OCI-LY1 (cell line): ENCODE data around the gene DPH7.
"Not testable (repeated sequence)": the region's sequence is repeated elsewhere in the genome, so short reads cannot be mapped to it uniquely, and the experiment has no call there.

ENCODE experiments used
- EZH2 ChIP-seq: fragments of 200-600 bp; sonication (generic), shearing (Covaris generic); IDR thresholded peaks from 2 replicates; pipeline ENCODE4 v1.8.0; 2017; ENCODE audit warnings: borderline replicate concordance, mixed run types, mild to moderate bottlenecking, antibody characterized with exemption, low read length, moderate library complexity, mixed read lengths
- TF ChIP-seq, protein P1 (sequence below): fragments of 200-600 bp; sonication (generic), shearing (Covaris generic); IDR thresholded peaks from 2 replicates; pipeline ENCODE4 v1.5.1; 2017; ENCODE audit warnings: mild to moderate bottlenecking, antibody characterized with exemption, low read length, moderate library complexity, mixed read lengths

- TF ChIP-seq, protein P1, sequence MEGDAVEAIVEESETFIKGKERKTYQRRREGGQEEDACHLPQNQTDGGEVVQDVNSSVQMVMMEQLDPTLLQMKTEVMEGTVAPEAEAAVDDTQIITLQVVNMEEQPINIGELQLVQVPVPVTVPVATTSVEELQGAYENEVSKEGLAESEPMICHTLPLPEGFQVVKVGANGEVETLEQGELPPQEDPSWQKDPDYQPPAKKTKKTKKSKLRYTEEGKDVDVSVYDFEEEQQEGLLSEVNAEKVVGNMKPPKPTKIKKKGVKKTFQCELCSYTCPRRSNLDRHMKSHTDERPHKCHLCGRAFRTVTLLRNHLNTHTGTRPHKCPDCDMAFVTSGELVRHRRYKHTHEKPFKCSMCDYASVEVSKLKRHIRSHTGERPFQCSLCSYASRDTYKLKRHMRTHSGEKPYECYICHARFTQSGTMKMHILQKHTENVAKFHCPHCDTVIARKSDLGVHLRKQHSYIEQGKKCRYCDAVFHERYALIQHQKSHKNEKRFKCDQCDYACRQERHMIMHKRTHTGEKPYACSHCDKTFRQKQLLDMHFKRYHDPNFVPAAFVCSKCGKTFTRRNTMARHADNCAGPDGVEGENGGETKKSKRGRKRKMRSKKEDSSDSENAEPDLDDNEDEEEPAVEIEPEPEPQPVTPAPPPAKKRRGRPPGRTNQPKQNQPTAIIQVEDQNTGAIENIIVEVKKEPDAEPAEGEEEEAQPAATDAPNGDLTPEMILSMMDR = not testable (repeated sequence)
- not testable (repeated sequence) for TF ChIP-seq EZH2
These were observed 48.7 kb upstream of the DPH7 start for GRCh38 chr9:137627406-137627805.
